Measurements from ENCODE around the gene KLK8. TPM values are rescaled to one million over a fixed set of nuclear protein-coding genes. Genes with fewer than 3 reads are reported as not detected.

KLK8 gene
- total and polyA plus RNA-seq, 2 of the 13 experiments (the other 11 are each of a cell fraction or from before 2014, with no cell fraction given), result not detected

DNA sequence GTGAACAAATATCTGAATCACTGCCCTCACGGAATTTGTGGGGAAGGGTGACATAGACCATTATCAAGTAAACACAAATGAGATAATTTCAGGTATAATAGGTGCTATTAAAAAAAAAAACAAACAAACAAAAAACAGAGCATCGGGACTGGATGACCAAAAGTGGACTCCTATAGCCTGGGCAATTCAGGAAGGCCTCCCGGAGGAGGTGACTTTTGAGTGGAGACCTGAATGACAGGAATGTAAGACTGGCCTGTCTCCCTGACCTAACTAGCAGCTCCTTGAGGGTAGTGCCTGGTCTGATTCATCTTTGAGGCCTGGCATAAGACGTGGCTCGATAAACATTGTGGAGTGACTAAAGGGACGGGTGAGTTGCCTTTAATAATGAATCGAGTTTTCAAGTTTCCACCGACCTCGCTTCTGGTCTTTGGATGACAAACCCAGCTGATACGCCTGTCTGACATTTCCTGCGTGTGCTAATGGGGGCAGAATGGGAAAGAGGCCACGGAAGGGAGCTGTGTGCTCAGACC is 11.3 kb upstream of the KLK8 start:
- no peak for DNase-seq (ENCODE audit: low spot score)
- TF ChIP-seq NCOR1 (IDR thresholded peaks at IDR 0.05; ENCODE audit: borderline replicate concordance, low read length), result no peak
- TF ChIP-seq HDAC6 (IDR thresholded peaks at IDR 0.05; ENCODE audit: low read depth, low read length), result no peak
- no peak for TF ChIP-seq ZNF713 (CRISPR knock-in tag; IDR thresholded peaks at IDR 0.05)
- TF ChIP-seq ZNF510 (CRISPR knock-in tag; IDR thresholded peaks at IDR 0.05; ENCODE audit: low read depth), result no peak
- TF ChIP-seq PRDM4 (CRISPR knock-in tag; IDR thresholded peaks at IDR 0.05; ENCODE audit: borderline replicate concordance), result no peak
- no peak for TF ChIP-seq ZNF263 (CRISPR knock-in tag; IDR thresholded peaks at IDR 0.05)
- TF ChIP-seq, protein P1, sequence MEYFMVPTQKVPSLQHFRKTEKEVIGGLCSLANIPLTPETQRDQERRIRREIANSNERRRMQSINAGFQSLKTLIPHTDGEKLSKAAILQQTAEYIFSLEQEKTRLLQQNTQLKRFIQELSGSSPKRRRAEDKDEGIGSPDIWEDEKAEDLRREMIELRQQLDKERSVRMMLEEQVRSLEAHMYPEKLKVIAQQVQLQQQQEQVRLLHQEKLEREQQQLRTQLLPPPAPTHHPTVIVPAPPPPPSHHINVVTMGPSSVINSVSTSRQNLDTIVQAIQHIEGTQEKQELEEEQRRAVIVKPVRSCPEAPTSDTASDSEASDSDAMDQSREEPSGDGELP (IDR thresholded peaks at IDR 0.05; ENCODE audit: borderline replicate concordance, low read depth), result no peak
- Histone ChIP-seq H3K9ac (ENCODE audit: insufficient read depth, low read depth, low read length) (no peak overlapping the region), H3K79me2 (ENCODE audit: insufficient read depth, low read length) (no peaks in the 10 kb centered on the region), H3K4me1 (ENCODE audit: insufficient read depth, low read length) (no peaks in the 10 kb centered on the region), H3K9me3 (ENCODE audit: low read length) (no peaks in the 10 kb centered on the region), H3K27me3 (ENCODE audit: control insufficient read depth in 1 of 2, insufficient read depth in 2 of 2, low read length in 2 of 2) (peaks cover 1 to 16% of the 10 kb centered on the region in 2 experiments; a peak in 3 of 5 replicates), H2AFZ (ENCODE audit: low read length) (no peak overlapping the region), H3K36me3 (replicated peaks in 1 of 2; ENCODE audit: control insufficient read depth in 1 of 2, insufficient read depth in 2 of 2, low read length in 2 of 2) (no peaks in the 10 kb centered on the region), H3K4me2 (ENCODE audit: low read depth, low read length) (no peak overlapping the region), H4K20me1 (ENCODE audit: insufficient read depth, low read length) (no peaks in the 10 kb centered on the region), H3K27ac (ENCODE audit: extremely low read length, insufficient read depth, low read length) (no peak overlapping the region), H3K4me3 (replicated peaks in 1 of 3; ENCODE audit: insufficient read depth in 1 of 3, low read depth in 2 of 3, low read length in 3 of 3) (no peak overlapping the region)
- no peak for ATAC-seq
- WGBS (ENCODE audit: low lambda C conversion rate), result 10% methylated on average over 12 of the region's 12 CpGs
- POLR2A ChIA-PET, result no interaction called here
- FAIRE-seq, result no peak
- intact Hi-C loops (cut with micrococcal nuclease; ENCODE audit: unreplicated experiment) (loop anchor here (10.0 kb wide), 1 partner anchor 78 kb away; no protein-coding TSS in a partner anchor), in situ Hi-C loops (cut with HindIII; ENCODE audit: extremely low pct_ligation_motif_present, low pct_unique_long_range_greater_than_20kb) (no loop called here)
- CTCF ChIA-PET (ENCODE audit: low intra/inter-chr PET ratio, low total read pairs), result no interaction called here
- BruUV-seq (replicated peaks), result no TSS peak

Measured in HepG2 (cell line).